Renal pelvis (tissue), 12 donors: Measurements from ENCODE around the gene NAA10. TPM values are rescaled to one million over a fixed set of nuclear protein-coding genes. Genes with fewer than 3 reads are reported as not detected.
A peak's percentile ranks its signal among the peaks of the same experiment; 100 is the strongest.
"Not testable (repeated sequence)": the region's sequence is repeated elsewhere in the genome, so short reads cannot be mapped to it uniquely, and the experiment has no call there.

Experiments used
- DNase-seq: peaks from one replicate; pipeline ENCODE4 v3.0.0-alpha.2; 2013
- long read RNA-seq, 16 experiments: transcript quantifications; one replicate each; lab custom pipeline, GENCODE V29; 2026
- polyA plus RNA-seq, 3 donors: library from polyadenylated mRNA; unstranded; fragments of 120-200 nt; gene quantifications; one replicate each; pipeline ENCODE4 v1.2.1, GENCODE V29; 2013; ENCODE audit not compliant: insufficient read length in 3 of 3

Gene NAA10
- 10 to 100 TPM; 79.4 to 80.9 (median 79.6) TPM for polyA plus RNA-seq
- long read RNA-seq, donor 1, transcript NAA10-208 (8 exons, 1,772 nt) = major isoform, 29 of 34 reads
- long read RNA-seq, donor 1, partial matches to known transcripts = 0 of 34 reads
- long read RNA-seq, donor 1, other reads (novel, unspliced or antisense) = 0 of 34 reads
- long read RNA-seq, donor 2, transcript NAA10-208 (8 exons, 1,772 nt) = major isoform, 43 of 64 reads
- long read RNA-seq, donor 2, partial matches to known transcripts = 7 of 64 reads
- long read RNA-seq, donor 2, other reads (novel, unspliced or antisense) = 0 of 64 reads
- long read RNA-seq, donor 3, transcript NAA10-208 (8 exons, 1,772 nt) = major isoform, 32 of 39 reads
- long read RNA-seq, donor 3, partial matches to known transcripts = 0 of 39 reads
- long read RNA-seq, donor 3, other reads (novel, unspliced or antisense) = 0 of 39 reads
- long read RNA-seq, donor 4, transcript NAA10-208 (8 exons, 1,772 nt) = major isoform, 34 of 54 reads
- long read RNA-seq, donor 4, partial matches to known transcripts = 7 of 54 reads
- long read RNA-seq, donor 4, other reads (novel, unspliced or antisense) = 0 of 54 reads
- long read RNA-seq, donor 5, transcript NAA10-208 (8 exons, 1,772 nt) = major isoform, 16 of 20 reads
- long read RNA-seq, donor 5, partial matches to known transcripts = 0 of 20 reads
- long read RNA-seq, donor 5, other reads (novel, unspliced or antisense) = 0 of 20 reads
- long read RNA-seq, donor 6, transcript NAA10-208 (8 exons, 1,772 nt) = major isoform, 19 of 44 reads
- long read RNA-seq, donor 6, transcript NAA10-211 (5 exons, 1,062 nt) = minor isoform, 5 of 44 reads
- long read RNA-seq, donor 6, partial matches to known transcripts = 11 of 44 reads
- long read RNA-seq, donor 6, other reads (novel, unspliced or antisense) = 0 of 44 reads
- long read RNA-seq, donor 7, transcript NAA10-208 (8 exons, 1,772 nt) = major isoform, 38 of 43 reads
- long read RNA-seq, donor 7, partial matches to known transcripts = 0 of 43 reads
- long read RNA-seq, donor 7, other reads (novel, unspliced or antisense) = 0 of 43 reads
- long read RNA-seq, donor 8, transcript NAA10-208 (8 exons, 1,772 nt) = major isoform, 11 of 12 reads
- long read RNA-seq, donor 8, partial matches to known transcripts = 0 of 12 reads
- long read RNA-seq, donor 8, other reads (novel, unspliced or antisense) = 0 of 12 reads
- long read RNA-seq, donor 9, transcript NAA10-208 (8 exons, 1,772 nt) = major isoform, 29 of 46 reads
- long read RNA-seq, donor 9, partial matches to known transcripts = 11 of 46 reads
- long read RNA-seq, donor 9, other reads (novel, unspliced or antisense) = 0 of 46 reads
- long read RNA-seq, donor 10, transcript NAA10-208 (8 exons, 1,772 nt) = major isoform, 33 of 49 reads
- long read RNA-seq, donor 10, partial matches to known transcripts = 7 of 49 reads
- long read RNA-seq, donor 10, other reads (novel, unspliced or antisense) = 0 of 49 reads
- long read RNA-seq, donor 11, transcript NAA10-208 (8 exons, 1,772 nt) = major isoform, 19 of 26 reads
- long read RNA-seq, donor 11, partial matches to known transcripts = 0 of 26 reads
- long read RNA-seq, donor 11, other reads (novel, unspliced or antisense) = 0 of 26 reads
- long read RNA-seq, donor 12, transcript NAA10-214 (2 exons, 1,075 nt) = minor isoform, 9 of 66 reads
- long read RNA-seq, donor 12, transcript NAA10-208 (8 exons, 1,772 nt) = major isoform, 41 of 66 reads
- long read RNA-seq, donor 12, partial matches to known transcripts = 6 of 66 reads
- long read RNA-seq, donor 12, other reads (novel, unspliced or antisense) = 0 of 66 reads
- long read RNA-seq, donor 13, transcript NAA10-208 (8 exons, 1,772 nt) = major isoform, 13 of 22 reads
- long read RNA-seq, donor 13, partial matches to known transcripts = 0 of 22 reads
- long read RNA-seq, donor 13, other reads (novel, unspliced or antisense) = 0 of 22 reads
- long read RNA-seq, donor 14, transcript NAA10-208 (8 exons, 1,772 nt) = major isoform, 48 of 67 reads
- long read RNA-seq, donor 14, partial matches to known transcripts = 5 of 67 reads
- long read RNA-seq, donor 14, other reads (novel, unspliced or antisense) = 0 of 67 reads
- long read RNA-seq, donor 15, transcript NAA10-214 (2 exons, 1,075 nt) = minor isoform, 6 of 61 reads
- long read RNA-seq, donor 15, transcript NAA10-208 (8 exons, 1,772 nt) = major isoform, 37 of 61 reads
- long read RNA-seq, donor 15, partial matches to known transcripts = 9 of 61 reads
- long read RNA-seq, donor 15, other reads (novel, unspliced or antisense) = 0 of 61 reads
- long read RNA-seq, donor 16, transcript NAA10-214 (2 exons, 1,075 nt) = minor isoform, 7 of 67 reads
- long read RNA-seq, donor 16, transcript NAA10-208 (8 exons, 1,772 nt) = major isoform, 39 of 67 reads
- long read RNA-seq, donor 16, partial matches to known transcripts = 13 of 67 reads
- long read RNA-seq, donor 16, other reads (novel, unspliced or antisense) = 0 of 67 reads

DNA sequence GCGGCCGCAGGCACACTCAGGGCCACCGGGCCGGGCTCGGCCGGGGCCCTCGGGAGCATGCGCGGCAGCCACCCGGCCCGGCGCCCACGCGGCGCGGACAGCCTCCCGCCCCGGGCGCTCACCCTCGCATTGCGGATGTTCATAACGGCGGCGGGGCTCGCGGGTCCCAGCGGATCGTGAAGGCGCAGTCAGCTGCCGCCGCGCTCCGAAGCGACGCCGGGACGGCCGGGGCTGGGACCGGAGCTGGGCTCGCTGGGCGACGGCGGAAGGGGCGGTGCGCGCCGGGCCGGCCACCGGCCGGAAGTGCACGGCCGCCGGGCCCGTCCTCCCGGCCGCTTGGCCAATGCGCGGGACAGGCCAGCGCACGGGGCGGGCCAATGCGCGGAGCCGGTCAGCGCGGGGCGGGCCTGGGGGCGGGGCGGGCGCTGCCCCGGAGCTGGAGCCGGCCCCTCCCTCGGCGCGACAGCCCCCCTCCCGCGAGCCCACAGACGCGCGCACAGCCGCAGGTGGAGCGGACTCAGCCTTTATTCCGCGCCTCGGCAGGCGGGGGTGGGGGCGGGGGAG lies at the start of gene NAA10:
NAA10 (minus strand) TSS at position 276 of the 564 bp plus-strand sequence; CDS start at position 143, 133 bp downstream.
- peak; percentile 73 for DNase-seq

DNA sequence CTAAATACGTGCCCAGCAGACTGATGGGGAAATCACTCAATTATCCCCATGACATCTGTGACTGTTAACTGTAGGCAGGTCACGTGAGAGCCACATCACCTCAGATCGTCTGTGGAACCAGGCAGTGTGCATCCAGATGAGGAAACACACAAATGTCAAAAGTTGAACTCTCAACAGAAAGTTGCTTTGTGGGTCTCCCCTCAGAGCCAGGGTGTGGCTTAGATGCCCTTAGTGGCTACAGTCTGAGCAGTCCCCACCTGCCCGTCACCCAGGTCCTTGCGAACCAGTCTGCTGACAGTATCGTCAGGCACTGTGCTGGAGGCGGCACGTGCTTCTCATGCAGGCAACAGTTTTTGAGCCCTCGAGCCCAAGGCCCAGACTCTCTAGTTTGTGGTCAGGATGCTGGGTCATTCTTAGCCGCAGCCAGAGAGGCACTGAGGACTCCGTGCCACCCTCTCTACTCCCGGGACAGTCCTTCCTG lies 48.5 kb upstream of the NAA10 start:
- no peak for DNase-seq

DNA sequence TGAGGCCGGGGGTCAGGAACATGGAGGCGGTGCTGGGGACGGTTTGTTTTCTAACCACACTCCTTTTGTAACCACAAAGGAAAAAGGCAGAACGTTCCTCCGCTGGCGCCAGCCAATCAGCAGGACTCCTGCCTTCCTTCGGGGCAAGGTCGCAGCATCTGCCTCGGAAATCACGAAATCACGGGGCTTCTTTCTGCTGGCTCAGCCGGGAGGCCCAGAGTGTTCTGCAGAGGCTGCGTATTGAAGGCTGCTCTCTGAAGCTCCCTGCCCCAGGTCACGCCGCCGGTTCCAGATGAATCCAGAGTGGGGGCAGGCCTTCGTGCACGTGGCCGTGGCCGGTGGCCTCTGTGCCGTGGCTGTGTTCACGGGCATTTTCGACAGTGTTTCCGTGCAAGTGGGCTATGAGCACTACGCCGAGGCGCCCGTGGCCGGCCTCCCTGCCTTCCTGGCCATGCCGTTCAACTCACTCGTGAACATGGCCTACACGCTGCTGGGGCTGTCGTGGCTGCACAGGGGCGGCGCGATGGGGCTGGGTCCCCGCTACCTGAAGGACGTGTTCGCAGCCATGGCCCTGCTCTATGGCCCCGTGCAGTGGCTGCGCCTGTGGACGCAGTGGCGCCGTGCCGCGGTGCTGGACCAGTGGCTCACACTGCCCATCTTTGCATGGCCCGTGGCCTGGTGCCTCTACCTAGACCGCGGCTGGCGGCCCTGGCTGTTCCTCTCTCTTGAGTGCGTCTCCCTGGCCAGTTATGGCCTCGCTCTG lies 47.1 kb upstream of the NAA10 start:
- no peak for DNase-seq

DNA sequence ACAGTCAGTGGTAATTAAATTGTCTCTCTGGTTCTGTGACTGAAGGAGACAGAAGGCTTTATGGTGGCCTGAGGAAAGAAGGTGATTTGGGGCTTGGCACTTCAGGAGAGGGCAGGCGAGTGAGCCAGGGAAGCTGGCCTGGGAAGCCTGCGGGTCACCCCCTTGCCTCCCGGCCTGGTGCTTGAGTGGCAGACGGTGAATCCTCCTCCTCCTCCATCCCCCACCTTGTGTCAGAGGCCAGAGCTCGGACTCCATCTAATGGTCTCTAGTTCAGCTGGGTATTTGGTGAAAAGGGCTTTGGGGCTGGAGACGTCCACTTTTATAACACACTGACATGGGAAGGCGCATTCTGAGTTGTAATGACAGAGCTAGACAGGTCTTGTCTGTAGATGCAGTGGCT lies 46.4 kb upstream of the NAA10 start:
- DNase-seq = no peak

DNA sequence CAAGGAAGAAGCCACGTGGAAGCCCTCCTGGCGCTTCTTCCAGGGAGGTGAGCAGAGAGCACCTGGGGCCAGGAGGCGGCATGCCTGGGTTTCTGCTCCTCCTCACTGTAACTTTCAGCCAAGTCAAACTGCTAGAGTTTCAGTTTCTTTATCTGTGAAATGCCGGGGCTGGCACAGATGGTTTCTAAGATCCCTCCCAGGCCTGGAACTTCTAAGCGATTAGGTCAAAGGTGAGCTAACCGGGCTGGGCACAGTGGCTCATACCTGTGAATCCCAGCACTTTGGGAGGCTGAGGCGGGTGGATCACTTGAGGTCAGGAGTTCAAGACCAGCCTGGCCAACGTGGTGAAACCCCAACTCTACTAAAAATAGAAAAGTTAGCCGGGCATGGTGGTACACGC lies 45.6 kb upstream of the NAA10 start:
- not testable (repeated sequence) for DNase-seq

DNA sequence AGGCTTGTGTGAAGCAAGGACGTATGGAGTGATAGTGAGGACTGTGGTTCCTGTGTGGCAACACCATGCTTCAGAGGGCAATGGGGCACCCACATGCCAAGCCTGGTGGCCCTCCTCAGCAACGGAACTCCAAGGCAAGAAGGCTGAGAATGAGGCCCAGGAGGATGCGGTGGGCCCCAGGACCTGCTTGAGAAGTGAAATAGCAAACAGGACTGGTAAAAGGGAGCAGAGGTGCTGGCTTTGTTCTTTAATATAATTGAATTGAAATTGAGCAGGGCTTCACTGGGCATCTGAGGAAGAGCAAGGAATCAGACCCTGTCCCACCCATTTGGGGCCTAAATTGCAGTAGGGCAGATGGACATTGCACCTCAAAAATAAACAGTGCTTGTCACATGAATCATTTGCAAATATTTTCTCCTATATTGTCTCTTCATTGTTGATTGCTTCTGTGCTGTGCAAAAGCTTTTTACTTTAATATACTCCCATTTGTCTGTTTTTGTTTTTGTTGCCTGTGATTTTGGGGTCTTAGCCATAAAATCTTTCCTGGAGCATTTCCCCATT lies 40.0 kb upstream of the NAA10 start:
- DNase-seq = no peak

DNA sequence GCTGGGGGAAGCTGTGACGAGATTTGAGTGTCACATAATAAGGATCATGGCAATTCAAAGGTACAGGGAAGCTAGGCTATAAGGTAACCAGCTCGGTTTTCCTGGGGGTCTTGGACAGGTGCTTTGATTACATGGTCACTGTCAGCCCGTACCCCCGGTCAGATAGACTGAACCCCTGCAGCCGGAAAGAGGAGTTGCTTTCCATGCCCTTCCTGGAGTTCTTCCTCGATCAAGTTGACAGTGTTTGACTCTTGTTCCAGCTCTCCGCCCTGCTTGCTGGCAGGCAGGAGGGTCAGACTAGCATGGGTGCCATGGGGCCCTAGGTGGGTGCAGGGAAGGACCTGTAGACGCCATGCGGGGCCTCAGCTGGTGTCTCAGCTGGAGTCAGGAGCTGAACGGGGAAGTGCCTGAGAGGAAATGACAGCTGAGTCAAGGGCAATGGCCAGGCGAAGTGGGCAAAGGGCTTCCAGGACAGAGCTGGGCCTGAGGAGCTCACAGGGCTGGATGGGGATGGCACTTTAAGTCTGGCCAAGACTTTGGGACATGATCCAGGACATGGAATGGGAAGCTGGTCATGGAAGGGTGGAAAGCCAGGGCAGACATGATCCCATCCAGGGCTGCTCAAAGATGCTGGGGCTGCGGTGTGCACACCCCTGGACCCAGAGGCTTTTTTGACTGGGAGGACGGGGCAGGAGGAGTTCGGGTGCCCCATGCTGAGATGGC lies 39.3 kb upstream of the NAA10 start:
- no peak for DNase-seq

DNA sequence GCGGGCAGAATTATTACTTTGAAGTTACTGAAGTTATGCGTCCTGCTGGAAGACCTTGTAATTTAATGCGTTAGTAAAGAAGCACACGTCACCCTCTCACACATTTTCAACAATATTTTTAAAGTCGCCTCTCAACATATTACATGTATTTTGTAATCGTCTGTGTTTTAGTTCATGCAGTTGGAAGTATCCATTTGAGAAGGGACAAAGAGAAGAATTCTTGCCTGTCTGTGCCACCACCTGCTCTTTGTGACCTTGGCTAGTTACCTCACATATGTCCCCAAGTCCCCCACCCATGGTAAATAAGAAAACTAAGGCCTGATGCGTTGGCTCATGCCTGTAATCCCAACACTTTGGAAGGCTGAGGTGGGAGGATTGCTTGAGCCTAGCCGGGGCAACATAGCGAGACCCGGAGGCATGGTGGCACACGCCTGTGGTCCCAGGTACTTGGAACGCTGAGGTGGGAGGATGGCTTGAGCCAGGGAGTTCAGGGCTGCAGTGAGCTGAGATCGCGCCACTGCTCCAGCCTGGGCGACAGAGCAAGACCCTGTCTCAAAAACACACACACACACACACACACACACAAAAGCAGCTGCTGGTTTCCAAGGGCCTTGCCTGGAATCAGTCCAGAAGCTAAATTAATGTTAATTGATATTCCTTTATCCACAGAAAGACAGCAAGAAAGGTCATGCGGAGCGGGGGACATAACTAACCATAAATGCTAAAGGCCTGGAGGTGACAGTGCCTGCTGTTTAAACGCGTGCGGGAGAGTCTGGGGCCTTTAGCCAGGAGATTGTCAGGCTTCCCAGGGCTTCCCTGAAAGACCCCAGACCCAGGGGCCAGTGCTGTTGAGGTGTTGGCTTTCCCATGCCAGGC lies 38.5 kb upstream of the NAA10 start:
- no peak for DNase-seq

DNA sequence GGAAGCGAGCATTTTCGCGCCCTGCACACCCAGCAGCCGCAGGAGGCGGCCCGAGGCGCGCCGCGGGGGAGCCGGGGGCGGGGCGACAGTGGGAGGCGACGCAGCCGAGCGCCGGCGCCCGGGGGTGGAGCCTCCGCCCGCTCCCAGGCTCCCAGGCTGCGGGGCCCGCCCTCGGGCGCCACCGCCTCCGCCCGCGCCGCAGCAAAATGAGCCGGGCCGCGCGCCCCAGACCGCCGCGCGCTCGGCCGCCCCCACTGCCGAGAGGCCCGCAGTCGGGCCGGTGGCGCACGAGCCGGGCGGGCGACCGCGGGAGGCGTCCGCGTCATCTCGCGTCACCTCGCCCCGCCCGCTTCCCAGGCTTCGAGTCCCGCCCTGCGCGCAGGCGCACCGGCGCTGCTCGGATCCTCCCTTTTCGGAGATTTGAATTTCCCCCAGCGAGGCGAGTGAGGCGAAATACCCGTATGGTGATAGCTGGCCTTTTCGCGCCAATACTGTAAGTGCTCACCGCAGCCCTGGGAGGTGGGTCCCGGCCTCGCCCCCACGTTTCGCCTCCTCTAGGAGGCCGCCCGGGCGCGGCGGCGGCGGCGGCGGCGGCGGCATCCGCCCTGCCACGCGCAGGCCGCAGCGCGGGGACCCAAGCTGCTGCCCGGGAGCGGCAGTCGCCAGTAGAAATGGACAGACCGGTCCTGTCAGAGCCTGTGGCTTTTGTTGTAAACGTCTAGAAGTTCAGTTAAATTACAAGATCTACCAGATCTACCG lies 37.7 kb upstream of the NAA10 start, which contains the start of gene TMEM187:
TMEM187 (plus strand) TSS at position 387 of the 759 bp plus-strand sequence. CDS start 9,309 bp downstream, outside the sequence.
- peak; percentile 86 for DNase-seq

DNA sequence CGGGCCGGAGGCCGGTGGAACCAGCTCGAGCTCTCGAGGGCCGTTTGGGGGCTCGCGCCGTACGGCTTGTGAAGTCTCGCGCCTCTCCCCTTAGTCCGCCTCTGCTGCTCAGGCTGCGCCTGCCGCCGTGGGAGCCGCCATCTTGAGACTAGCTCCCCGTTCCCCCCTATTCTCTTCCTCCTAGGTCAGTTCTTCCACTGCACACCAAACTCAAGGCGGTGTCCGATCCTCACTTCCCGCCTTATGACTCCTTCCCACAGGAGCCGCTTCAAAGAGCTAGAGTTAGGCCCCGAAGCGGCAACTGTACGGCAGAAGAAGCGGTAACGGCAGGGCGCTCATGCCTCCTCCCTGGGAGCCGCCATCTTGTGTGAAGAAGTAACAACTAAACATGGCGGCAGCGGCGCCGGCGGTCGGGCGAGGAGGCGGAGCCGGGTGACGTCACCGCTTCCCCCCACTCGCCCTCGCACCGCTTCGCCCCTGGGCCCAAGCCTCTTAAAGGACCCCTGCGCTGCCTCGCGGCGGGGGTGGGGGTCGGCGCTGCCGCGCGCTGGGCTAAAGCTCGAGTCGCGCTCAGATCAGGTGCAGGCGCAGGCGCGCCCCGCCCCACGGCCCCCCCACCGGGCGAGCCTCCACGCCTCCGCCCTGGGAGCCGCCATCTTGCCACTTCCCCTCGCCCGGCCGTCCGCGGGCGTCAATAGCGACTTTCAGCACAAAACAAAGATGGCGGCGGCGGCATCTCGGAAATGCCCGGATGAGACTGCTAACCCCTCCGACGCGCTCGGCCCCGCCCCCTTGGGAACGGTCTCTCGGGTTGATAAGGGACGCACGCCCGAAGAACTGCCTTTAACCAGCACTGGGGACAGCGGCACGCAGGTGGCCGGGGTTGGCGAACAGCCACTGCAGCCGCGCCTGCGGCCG lies 36.9 kb upstream of the NAA10 start, which contains the start of gene HCFC1:
HCFC1 (minus strand) TSS at position 369 of the 918 bp plus-strand sequence. CDS start 978 bp downstream, outside the sequence.
- DNase-seq = peak; percentile 94

DNA sequence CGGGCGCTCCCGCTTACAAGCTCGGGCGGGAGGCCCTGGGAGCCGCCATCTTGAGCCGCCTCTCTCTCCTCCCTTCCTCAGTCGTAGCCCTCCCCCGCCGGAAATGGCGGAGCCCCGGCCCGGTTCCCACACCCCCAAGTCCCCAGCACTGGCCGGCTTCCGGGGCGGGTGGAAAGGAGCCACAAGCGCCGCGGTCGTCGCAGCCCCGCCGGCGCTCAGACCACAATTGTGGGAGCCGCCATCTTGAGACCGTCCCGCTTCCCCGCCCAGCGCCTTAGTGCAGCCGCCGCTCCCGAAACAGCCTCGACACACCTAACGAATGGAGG lies 36.2 kb upstream of the NAA10 start:
- DNase-seq = peak; percentile 91

DNA sequence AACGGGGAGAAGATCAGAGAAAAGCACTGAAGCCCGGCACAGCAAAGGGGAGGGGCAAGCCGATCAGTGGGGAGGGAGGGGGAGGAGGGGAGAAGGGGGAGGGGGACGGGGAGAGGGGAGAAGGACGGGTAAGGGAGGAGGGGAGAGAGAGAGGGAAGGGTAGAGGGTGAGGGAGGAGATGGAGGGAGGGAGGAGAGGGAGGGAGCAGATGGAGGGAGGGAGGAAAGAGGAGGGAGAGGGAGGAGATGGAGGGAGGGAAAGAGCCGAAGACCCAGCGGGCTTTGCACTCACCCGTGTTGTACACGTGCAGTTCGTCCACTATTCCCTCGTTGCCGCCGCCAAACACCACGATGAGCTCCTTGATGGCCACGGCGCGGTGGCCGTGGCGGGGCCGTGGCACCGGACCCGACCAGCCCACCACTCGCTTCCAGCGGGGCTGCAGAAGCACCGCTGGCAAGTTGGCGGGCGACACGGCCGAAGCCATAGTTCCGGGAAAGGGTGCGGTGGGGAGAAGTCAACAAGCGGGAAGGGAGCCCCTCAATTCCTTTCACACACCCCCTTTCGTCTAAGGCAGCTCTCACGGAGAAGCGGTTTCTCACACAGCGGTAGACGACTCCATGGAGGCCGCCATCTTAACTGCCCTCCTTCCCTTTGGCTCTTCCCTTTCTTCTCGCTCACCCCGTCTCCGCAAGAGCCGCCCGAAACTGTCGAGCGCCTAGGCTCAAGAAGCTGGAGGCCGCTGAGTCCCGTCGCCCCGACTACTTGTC lies 35.7 kb upstream of the NAA10 start:
- DNase-seq = peak; percentile 38

DNA sequence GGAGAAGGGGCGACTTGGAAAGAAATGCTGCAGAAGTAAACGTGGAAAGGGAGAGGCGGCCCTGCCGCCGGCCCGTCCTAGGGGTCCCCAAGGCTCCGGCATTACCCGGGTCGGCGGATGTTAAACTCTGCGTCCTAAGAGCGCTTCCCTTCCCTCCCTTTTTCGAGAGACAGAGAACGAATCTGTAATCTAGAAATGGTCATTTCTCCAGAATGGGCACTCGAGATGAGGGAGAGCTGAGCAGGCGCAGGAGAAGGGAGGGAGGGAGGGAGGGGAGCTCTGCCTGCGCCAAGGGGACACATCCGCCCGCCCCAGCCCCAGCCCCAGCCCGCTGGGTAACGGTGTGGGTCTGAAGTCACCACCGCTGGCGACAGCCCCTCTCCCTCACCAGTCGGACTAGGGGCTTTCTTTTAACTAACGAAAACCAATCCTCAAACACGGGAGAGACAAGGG lies 35.1 kb upstream of the NAA10 start:
- DNase-seq = no peak
